ENCODE data around the gene GNGT1. TPM values are rescaled to one million over a fixed set of nuclear protein-coding genes. Genes with fewer than 3 reads are reported as not detected.
"Not testable (repeated sequence)": the region's sequence is repeated elsewhere in the genome, so short reads cannot be mapped to it uniquely, and the experiment has no call there.

The GNGT1 gene
- polyA plus RNA-seq, 10 donors: not detected

GRCh38 chr7:93902777-93903423, 3.5 kb upstream of the GNGT1 start:
- peak in 1 of 3 donors; percentile 71 for DNase-seq

- peak in 1 of 3 donors; percentile 39 for DNase-seq
These were observed 4.0 kb downstream of the GNGT1 start for GRCh38 chr7:93910076-93910994.

- not testable (repeated sequence) for DNase-seq
These were observed 4.9 kb downstream of the GNGT1 start for GRCh38 chr7:93911242-93911641.

GRCh38 chr7:93911661-93912060, 5.3 kb downstream of the GNGT1 start:
- DNase-seq: not testable (repeated sequence)

- no peak for DNase-seq
These were observed 6.8 kb downstream of the GNGT1 start for GRCh38 chr7:93913197-93913596.

- peak in 1 of 3 donors; percentile 55 for DNase-seq
These were observed 8.3 kb downstream of the GNGT1 start for GRCh38 chr7:93914581-93915066.

- not testable (repeated sequence) for DNase-seq
These were observed 9.0 kb downstream of the GNGT1 start for GRCh38 chr7:93915206-93915842.

GRCh38 chr7:93915888-93916287, 9.5 kb downstream of the GNGT1 start:
- DNase-seq: not testable (repeated sequence)

GRCh38 chr7:93916315-93916714, 9.9 kb downstream of the GNGT1 start:
- DNase-seq: not testable (repeated sequence)

- DNase-seq: peak in 2 of 3 donors; percentile 31 to 72
These were observed 14.3 kb downstream of the GNGT1 start for GRCh38 chr7:93920496-93921182.

GRCh38 chr7:93921186-93921585, 14.8 kb downstream of the GNGT1 start:
- no peak for DNase-seq

GRCh38 chr7:93921607-93922566, 15.5 kb downstream of the GNGT1 start, which contains the start of gene GNG11:
TSS of gene GNG11 (plus strand) at chr7:93921735. CDS start at chr7:93922138, 403 bp downstream.
- peak; percentile 72 to 95 (median 85) for DNase-seq

- peak in 2 of 3 donors; percentile 75 to 89 for DNase-seq
These were observed 16.9 kb downstream of the GNGT1 start for GRCh38 chr7:93923296-93923695.

- DNase-seq: no peak
These were observed 17.6 kb downstream of the GNGT1 start for GRCh38 chr7:93923942-93924341.

GRCh38 chr7:93926800-93927199, 20.4 kb downstream of the GNGT1 start:
- no peak for DNase-seq

- DNase-seq: peak in 2 of 3 donors; percentile 64 to 66
These were observed 21.2 kb downstream of the GNGT1 start for GRCh38 chr7:93927585-93927984.

GRCh38 chr7:93931655-93932054, 25.3 kb downstream of the GNGT1 start:
- no peak for DNase-seq

- no peak for DNase-seq
These were observed 26.8 kb downstream of the GNGT1 start for GRCh38 chr7:93933156-93933555.

- no peak for DNase-seq
These were observed 28.7 kb downstream of the GNGT1 start for GRCh38 chr7:93935102-93935501.

GRCh38 chr7:93937818-93938217, 31.5 kb downstream of the GNGT1 start:
- no peak for DNase-seq

Data from muscle of back (tissue), 11 donors.